Endothelial cell of umbilical vein (primary cell): Measurements from ENCODE around the gene ZNRF3.

Experiments used
- EZH2 ChIP-seq: IDR thresholded peaks from 2 replicates; pipeline ENCODE4 v1.6.1; 2012; ENCODE audit warnings: borderline replicate concordance, low read depth, mild to moderate bottlenecking, moderate library complexity, low read length, inconsistent platforms; ENCODE audit not compliant: severe bottlenecking
- FOS ChIP-seq: IDR thresholded peaks from 2 replicates; pipeline ENCODE4 v1.6.1; 2011; ENCODE audit warnings: mild to moderate bottlenecking, low read length, moderate library complexity, borderline replicate concordance; ENCODE audit not compliant: insufficient read depth
- GATA2 ChIP-seq: IDR thresholded peaks from 2 replicates; pipeline ENCODE4 v1.7.0; 2011; ENCODE audit warnings: low read depth, mild to moderate bottlenecking, moderate library complexity, mixed read lengths, low read length; ENCODE audit not compliant: insufficient read length, insufficient read depth
- POLR2A ChIP-seq: IDR thresholded peaks from 2 replicates; pipeline ENCODE4 v1.6.1; 2012; ENCODE audit warnings: low read depth, mild to moderate bottlenecking, control low read depth, low read length
- POLR2AphosphoS5 ChIP-seq: IDR thresholded peaks from 2 replicates; pipeline ENCODE4 v1.6.1; 2012; ENCODE audit warnings: low read depth, mild to moderate bottlenecking, control low read depth, low read length, moderate library complexity; ENCODE audit not compliant: insufficient read depth
- TF ChIP-seq, protein P1 (sequence below), 2 donors: IDR thresholded peaks; 1 replicate in 1 of 2; 2 replicates in 1 of 2; pipeline ENCODE4 v1.5.1; 2011; ENCODE audit warnings: low read length in 2 of 2, mild to moderate bottlenecking in 2 of 2, moderate library complexity in 2 of 2, control low read depth in 1 of 2, inconsistent platforms in 1 of 2, low read depth in 1 of 2; ENCODE audit not compliant: insufficient read depth in 1 of 2; ENCODE audit errors: extremely low read depth in 1 of 2
- TF ChIP-seq, protein P2 (sequence below): IDR thresholded peaks from 2 replicates; pipeline ENCODE4 v1.6.1; 2011; ENCODE audit not compliant: insufficient read depth, insufficient read length

DNA sequence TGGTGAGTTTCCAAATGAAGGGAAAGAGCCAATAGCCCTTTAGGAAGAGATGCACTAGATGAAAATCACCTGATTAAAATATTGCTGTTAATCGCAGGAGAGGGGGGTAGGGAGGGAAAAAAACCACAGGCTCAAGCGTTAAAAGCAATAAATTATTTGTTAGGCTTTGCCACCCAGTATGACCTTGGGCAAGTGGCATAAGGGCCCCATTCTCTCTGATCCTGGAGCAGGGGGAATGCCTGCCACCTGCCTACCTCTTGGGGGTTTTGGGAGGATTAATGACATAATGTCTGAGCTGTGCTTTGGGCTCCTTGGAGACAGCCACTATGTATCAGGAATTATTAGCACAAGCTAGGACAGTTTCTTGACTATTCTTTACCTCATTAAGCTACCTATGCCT lies 80.0 kb downstream of the ZNRF3 start:
- TF ChIP-seq, protein P1, sequence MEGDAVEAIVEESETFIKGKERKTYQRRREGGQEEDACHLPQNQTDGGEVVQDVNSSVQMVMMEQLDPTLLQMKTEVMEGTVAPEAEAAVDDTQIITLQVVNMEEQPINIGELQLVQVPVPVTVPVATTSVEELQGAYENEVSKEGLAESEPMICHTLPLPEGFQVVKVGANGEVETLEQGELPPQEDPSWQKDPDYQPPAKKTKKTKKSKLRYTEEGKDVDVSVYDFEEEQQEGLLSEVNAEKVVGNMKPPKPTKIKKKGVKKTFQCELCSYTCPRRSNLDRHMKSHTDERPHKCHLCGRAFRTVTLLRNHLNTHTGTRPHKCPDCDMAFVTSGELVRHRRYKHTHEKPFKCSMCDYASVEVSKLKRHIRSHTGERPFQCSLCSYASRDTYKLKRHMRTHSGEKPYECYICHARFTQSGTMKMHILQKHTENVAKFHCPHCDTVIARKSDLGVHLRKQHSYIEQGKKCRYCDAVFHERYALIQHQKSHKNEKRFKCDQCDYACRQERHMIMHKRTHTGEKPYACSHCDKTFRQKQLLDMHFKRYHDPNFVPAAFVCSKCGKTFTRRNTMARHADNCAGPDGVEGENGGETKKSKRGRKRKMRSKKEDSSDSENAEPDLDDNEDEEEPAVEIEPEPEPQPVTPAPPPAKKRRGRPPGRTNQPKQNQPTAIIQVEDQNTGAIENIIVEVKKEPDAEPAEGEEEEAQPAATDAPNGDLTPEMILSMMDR (IDR thresholded peaks at IDR 0.05; ENCODE audit: extremely low read depth in 1 of 2, insufficient read depth in 1 of 2, low read depth in 1 of 2, low read length in 2 of 2): no peak
- TF ChIP-seq POLR2A (no peak), POLR2AphosphoS5 (no peak), EZH2 (no peak), GATA2 (no peak), FOS (no peak)
- TF ChIP-seq, protein P2, sequence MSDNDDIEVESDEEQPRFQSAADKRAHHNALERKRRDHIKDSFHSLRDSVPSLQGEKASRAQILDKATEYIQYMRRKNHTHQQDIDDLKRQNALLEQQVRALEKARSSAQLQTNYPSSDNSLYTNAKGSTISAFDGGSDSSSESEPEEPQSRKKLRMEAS: no peak
